Femur (tissue), 1 donor: ENCODE measurements around the gene ZNF688.
"Not testable (repeated sequence)": the region's sequence is repeated elsewhere in the genome, so short reads cannot be mapped to it uniquely, and the experiment has no call there.

Source experiments
- DNase-seq: peaks from one replicate; pipeline ENCODE4 v3.0.0-alpha.2; 2017

Gene ZNF688

GRCh38 chr16:30532285-30533145, 39.0 kb downstream of the ZNF688 start:
- DNase-seq: no peak

- no peak for DNase-seq
Observed at GRCh38 chr16:30530163-30531037, 41.1 kb downstream of the ZNF688 start.

DNA sequence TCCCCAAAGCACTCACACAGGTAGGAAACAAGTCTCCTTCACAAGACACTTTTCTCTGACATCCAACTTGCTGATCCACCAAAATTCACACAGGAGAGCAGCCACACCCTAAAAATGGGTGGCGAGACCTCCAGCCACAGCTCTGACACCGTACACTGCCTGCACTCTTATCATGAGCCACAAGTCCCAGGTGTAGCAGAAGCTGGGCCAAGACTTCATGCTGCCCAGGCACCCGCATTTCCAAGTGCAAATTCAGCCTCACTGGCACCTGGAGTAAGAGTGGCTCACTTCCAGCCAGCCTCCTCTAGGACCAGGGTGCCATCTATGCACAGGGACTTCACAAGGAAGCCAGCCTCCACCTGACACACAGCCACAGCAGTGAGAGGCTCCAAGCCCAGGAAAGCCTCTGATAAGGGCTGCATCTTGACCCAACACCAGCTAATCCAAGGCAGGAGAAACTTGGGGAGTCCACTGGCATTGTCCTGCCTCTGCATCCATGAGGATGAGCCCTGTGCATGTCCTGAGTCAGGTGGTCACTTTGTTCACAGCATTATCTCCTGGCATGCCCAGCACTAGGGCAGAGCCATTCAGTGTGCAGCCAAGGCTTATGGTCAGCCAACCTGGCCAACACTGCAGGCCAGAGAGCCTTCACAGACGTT, 42.6 kb downstream of the ZNF688 start:
- DNase-seq: no peak

DNA sequence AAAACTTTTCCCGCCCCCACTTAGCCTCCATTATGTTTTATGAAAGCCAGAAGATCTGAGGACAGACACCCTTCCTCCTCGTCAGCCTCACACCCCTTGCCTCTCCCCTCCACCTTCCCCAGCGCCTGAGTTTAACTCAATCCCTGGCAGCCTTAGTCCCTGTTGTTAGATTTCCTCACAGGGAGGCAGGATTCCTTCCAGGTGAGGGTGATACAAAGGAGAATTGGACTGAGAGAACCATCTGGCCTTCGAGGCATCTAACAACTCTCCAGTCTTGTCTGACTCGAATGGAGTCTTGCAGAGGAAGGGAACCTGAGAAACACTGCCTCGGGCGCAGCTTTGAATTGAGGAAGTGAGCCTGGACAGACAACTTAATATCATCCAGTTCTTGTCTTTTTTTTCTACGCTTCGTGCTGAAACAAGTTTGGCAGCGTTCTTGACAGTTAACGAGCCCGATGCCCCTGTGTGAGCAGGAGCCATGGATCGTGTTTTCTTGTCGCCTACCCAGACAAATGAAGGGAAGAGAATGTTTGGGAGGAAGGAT, 43.8 kb downstream of the ZNF688 start:
- no peak for DNase-seq

- peak; percentile 99 for DNase-seq
Observed at GRCh38 chr16:30526823-30527634, 44.5 kb downstream of the ZNF688 start.

DNA sequence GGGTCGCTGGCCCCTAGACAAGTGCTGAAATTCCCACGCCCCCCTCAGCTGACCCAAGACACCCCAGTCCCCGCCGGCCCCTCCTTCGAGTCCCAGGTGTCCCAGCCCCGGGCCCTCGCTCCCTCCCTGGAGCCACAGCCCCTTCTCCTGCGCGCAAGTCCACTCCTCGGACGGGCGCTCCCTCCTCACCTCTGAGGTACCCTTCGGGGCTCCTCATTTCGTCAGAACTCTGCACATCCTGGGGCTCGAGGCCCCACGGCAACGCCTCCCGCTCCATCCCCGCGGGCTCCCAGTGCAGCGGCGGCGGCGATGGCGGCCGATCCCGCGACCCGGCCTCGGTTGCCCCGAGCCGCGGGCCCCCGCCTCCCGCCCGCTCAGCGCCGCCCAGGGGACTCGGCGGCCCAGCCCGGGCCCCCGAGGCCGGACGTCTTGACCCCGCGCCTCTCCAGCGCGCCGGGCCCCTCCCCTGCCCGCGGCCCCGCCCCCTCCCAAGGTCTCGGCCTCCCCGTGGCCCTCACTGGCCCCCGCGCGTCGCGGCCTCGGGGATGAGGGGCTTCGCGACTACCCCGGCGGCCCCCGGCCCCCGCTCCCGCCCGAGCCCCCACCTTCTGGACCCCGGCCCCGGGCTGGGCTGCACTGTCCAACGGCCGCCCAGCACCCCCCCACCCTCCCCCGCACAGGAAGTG, 45.2 kb downstream of the ZNF688 start, which contains the start of gene ZNF768:
Gene ZNF768 (minus strand): TSS at position 430 of the 686 bp plus-strand sequence. CDS start 153 bp downstream, at position 277.
- peak; percentile 60 for DNase-seq

GRCh38 chr16:30525844-30526136, 45.7 kb downstream of the ZNF688 start:
- DNase-seq: no peak

DNA sequence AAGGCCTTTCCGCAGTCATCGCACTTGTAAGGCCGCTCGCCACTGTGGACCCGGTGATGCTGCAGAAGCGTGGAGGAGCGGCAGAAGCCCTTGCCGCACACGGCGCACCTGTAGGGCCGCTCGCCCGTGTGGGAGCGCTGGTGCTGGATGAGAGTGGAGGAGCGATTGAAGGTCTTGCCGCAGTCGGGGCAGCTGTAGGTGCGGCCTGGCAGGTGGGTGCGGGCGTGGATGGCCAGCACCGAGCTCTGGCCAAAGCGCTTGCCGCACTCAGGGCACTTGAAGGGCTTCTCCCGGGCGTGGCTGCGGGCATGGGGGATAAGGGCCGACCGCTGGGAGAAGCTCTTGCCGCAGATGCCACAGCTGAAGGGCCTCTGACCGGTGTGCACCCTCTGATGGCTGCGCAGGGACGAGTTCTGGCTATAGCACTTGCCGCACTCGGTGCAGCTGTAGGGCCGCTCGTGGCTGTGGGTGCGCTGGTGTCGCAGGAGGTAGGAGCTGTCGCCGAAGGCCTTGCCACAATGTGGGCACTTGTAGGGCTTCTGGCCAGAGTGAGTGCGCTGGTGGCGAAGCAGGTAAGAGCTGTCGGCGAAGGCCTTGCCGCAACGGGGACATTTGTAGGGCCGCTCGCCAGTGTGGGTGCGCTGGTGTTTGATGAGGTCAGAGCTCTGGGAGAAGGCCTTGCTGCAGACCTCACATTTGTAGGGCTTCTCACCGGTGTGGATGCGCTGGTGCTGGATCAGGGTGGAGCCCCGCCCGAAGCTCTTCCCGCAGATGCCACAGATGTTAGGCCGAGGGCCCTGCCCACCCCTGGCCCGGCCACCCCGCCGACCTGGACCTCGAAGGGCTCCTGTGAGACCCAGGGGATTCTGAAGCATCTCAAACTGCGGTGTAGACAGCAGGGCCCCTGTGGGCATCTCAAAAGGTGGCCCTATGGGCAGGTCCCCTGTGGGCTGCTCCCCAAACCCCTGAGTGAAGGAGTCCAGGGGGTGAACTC, 46.6 kb downstream of the ZNF688 start:
- DNase-seq: peak; percentile 32

GRCh38 chr16:30523768-30524574, 47.5 kb downstream of the ZNF688 start:
- DNase-seq: peak; percentile 59

DNA sequence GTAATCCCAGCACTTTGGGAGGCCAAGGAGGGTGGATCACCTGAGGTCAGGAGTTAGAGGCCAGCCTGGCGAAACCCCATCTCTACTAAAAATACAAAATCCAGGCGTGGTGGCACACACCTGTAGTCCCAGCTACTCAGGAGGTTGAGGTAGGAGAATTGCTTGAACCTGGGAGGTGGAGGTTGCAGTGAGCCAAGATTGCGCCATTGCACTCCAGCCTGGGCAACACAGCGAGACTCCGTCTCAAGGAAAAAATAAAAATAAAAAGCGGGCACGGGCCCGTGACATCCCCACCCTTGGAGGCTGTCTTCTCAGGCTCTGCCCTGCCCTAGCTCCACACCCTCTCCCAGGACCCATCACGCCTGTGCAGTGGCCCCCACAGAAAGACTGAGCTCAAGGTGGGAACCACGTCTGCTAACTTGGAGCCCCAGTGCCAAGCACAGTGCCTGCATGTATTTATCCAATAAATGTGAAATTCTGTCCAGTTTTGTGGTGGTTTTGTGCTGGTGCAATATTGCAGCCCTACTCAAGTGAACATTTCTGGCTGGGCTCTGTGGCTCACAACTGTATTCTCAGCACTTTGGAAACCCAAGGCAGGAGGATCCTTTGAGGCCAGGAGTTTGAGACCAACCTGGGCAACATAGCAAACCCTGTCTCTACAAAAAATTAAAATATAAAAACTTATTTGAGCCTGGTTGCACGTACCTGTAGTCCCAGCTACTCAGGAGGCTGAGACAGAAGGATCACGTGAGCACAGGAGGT, 48.6 kb downstream of the ZNF688 start:
- DNase-seq: not testable (repeated sequence)

DNA sequence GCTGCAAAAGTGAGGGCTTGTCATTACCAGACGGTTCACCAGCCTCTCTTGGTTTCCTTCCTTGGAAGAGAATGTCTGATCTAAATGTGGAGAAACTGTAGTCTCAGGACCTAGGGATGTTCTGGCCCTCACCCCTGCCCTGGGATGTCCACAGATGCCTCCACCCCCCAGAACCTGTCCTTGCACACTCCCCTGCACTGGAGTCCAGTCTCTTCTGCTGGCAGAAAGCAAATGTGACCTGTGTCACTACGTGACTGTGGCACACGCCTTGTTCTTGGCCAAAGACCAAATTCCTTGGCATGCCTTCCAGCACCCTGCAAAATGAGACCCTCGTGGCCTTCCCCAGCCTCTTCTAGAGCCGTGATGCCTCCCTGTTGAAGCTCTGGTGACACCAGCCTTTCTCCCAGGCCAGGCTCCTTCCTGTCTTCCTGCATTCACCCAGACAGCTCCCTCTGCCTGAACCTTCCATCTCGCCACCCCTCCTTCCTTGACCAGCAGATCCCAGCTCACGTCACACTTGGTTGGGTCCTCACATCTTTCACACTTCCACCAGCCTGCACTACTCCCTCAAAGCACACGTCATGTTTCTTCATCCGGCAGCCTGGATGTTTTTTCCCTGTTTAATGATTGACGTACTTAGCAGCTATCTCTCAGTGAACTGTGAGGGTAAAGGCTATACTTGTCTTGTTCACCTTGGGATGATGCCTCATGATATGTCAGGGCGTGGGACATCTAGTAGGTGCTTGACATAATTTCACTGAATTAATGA, 49.5 kb downstream of the ZNF688 start:
- no peak for DNase-seq

DNA sequence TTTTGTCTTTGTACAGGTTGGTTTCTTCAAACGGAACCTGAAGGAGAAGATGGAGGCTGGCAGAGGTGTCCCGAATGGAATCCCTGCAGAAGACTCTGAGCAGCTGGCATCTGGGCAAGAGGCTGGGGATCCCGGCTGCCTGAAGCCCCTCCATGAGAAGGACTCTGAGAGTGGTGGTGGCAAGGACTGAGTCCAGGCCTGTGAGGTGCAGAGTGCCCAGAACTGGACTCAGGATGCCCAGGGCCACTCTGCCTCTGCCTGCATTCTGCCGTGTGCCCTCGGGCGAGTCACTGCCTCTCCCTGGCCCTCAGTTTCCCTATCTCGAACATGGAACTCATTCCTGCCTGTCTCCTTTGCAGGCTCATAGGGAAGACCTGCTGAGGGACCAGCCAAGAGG, 50.0 kb downstream of the ZNF688 start:
- no peak for DNase-seq
